GM23338 (cell line): ENCODE results near the gene KIT. TPM values are rescaled to one million over a fixed set of nuclear protein-coding genes. Genes with fewer than 3 reads are reported as not detected.

Experiments
- ATAC-seq: fragments of 200-7000 bp; cut with Tn5 transposase; 3 replicates; pipeline ENCODE4 v1.9.1; 2020
- DNase-seq: peaks from one replicate; pipeline ENCODE4 v3.0.0-alpha.2; 2015; ENCODE audit warnings: low spot score
- H2AFZ ChIP-seq: fragments of 200-600 bp; sonication (generic); 2 replicates; pipeline ENCODE4 v1.8.0; 2016; ENCODE audit warnings: antibody characterized with exemption, mild to moderate bottlenecking, moderate library complexity
- H3F3A ChIP-seq: fragments of 200-600 bp; sonication (generic); replicated peaks from 2 replicates; pipeline ENCODE4 v1.8.0; 2017; ENCODE audit warnings: antibody characterized with exemption, mixed run types, low read depth
- H3K27ac ChIP-seq: fragments of 200-600 bp; sonication (generic); 2 replicates; pipeline ENCODE4 v1.6.1; 2016; ENCODE audit warnings: low read depth
- H3K27me3 ChIP-seq: fragments of 200-600 bp; sonication (generic); 2 replicates; pipeline ENCODE4 v1.8.0; 2016; ENCODE audit warnings: mild to moderate bottlenecking, mixed run types, moderate library complexity; ENCODE audit not compliant: insufficient read depth
- H3K36me3 ChIP-seq: fragments of 200-600 bp; sonication (generic); 2 replicates; pipeline ENCODE4 v1.8.0; 2016; ENCODE audit warnings: mild to moderate bottlenecking; ENCODE audit not compliant: insufficient read depth
- H3K4me1 ChIP-seq: fragments of 200-600 bp; sonication (generic); 2 replicates; pipeline ENCODE4 v1.8.0; 2016; ENCODE audit warnings: mild to moderate bottlenecking, moderate library complexity; ENCODE audit not compliant: insufficient read depth
- H3K4me2 ChIP-seq: fragments of 200-600 bp; sonication (generic); 2 replicates; pipeline ENCODE4 v1.7.1; 2017; ENCODE audit warnings: mixed run types
- H3K4me3 ChIP-seq: fragments of 200-600 bp; sonication (generic); 2 replicates; pipeline ENCODE4 v1.6.1; 2016; ENCODE audit warnings: mixed run types
- H3K79me2 ChIP-seq: fragments of 200-600 bp; sonication (generic); replicated peaks from 2 replicates; pipeline ENCODE4 v1.8.0; 2017; ENCODE audit warnings: mild to moderate bottlenecking; ENCODE audit not compliant: insufficient read depth
- H3K9me2 ChIP-seq: fragments of 200-600 bp; sonication (generic); 2 replicates; pipeline ENCODE4 v1.8.0; 2017; ENCODE audit not compliant: insufficient read depth
- H4K20me1 ChIP-seq: fragments of 200-600 bp; sonication (generic); replicated peaks from 2 replicates; pipeline ENCODE4 v1.8.0; 2017; ENCODE audit warnings: mild to moderate bottlenecking; ENCODE audit not compliant: insufficient read depth
- H3K27ac Mint-ChIP-seq: 2 replicates; pipeline ENCODE4 v1.8.0; 2020; ENCODE audit warnings: inconsistent platforms, mild to moderate bottlenecking, moderate library complexity, mixed read lengths
- H3K27me3 Mint-ChIP-seq: 3 replicates; pipeline ENCODE4 v1.8.0; 2022; ENCODE audit warnings: low read depth, mild to moderate bottlenecking, moderate library complexity, mixed read lengths, inconsistent platforms; ENCODE audit not compliant: insufficient read depth, poor library complexity
- H3K36me3 Mint-ChIP-seq: 3 replicates; pipeline ENCODE4 v1.8.0; 2021; ENCODE audit warnings: low read depth, mild to moderate bottlenecking, inconsistent platforms, moderate library complexity, mixed read lengths
- H3K4me1 Mint-ChIP-seq: 3 replicates; pipeline ENCODE4 v1.8.0; 2020; ENCODE audit warnings: mild to moderate bottlenecking, inconsistent platforms, mixed read lengths
- H3K4me3 Mint-ChIP-seq: 3 replicates; pipeline ENCODE4 v1.8.0; 2021; ENCODE audit warnings: moderate library complexity, mild to moderate bottlenecking, inconsistent platforms, mixed read lengths
- H3K9me3 Mint-ChIP-seq: 3 replicates; pipeline ENCODE4 v1.8.0; 2020; ENCODE audit warnings: moderate library complexity, mild to moderate bottlenecking, inconsistent platforms, mixed read lengths
- EZH2 ChIP-seq: fragments of 200-600 bp; sonication (generic); IDR thresholded peaks from one replicate; pipeline ENCODE4 v1.8.0; 2017; ENCODE audit warnings: antibody characterized with exemption, mild to moderate bottlenecking, low read depth; ENCODE audit not compliant: unreplicated experiment
- EZH2phosphoT487 ChIP-seq: fragments of 200-600 bp; sonication (generic); IDR thresholded peaks from one replicate; pipeline ENCODE4 v1.8.1; 2018; ENCODE audit warnings: antibody characterized with exemption; ENCODE audit not compliant: unreplicated experiment
- NANOG ChIP-seq: IDR thresholded peaks from 2 replicates; pipeline ENCODE4 v1.6.1; 2016; ENCODE audit warnings: antibody characterized with exemption, borderline replicate concordance
- POLR2AphosphoS5 ChIP-seq: IDR thresholded peaks from 2 replicates; pipeline ENCODE4 v1.6.1; 2016; ENCODE audit warnings: antibody characterized with exemption, low read depth
- REST ChIP-seq: IDR thresholded peaks from one replicate; pipeline ENCODE4 v1.6.1; 2018; ENCODE audit warnings: antibody characterized with exemption; ENCODE audit not compliant: unreplicated experiment
- STAT1 ChIP-seq: IDR thresholded peaks from one replicate; pipeline ENCODE4 v1.6.1; 2016; ENCODE audit warnings: antibody characterized with exemption; ENCODE audit not compliant: unreplicated experiment
- ZNF114 ChIP-seq: fragments of 250-450 bp; sonication (Bioruptor Pico); IDR thresholded peaks from 2 replicates; pipeline ENCODE4 v1.5.0; 2020; ENCODE audit warnings: mild to moderate bottlenecking, moderate library complexity
- ZNF331 ChIP-seq: fragments of 250-450 bp; sonication (Bioruptor Pico); IDR thresholded peaks from 2 replicates; pipeline ENCODE4 v1.5.0; 2020; ENCODE audit warnings: low read depth, mild to moderate bottlenecking, moderate library complexity
- ZNF462 ChIP-seq: fragments of 250-450 bp; sonication (Bioruptor Pico); IDR thresholded peaks from 2 replicates; pipeline ENCODE4 v1.5.0; 2020; ENCODE audit warnings: mild to moderate bottlenecking, moderate library complexity
- polyA plus RNA-seq: library from polyadenylated mRNA; unstranded; fragments of >200 nt; fragmentation: Nextera tagmentation; extraction: Ambion mirVana; gene quantifications from 2 replicates; pipeline ENCODE4 v1.2.1, GENCODE V29; 2016
- total RNA-seq: library from RNA; depleted of rRNA; stranded (reverse); fragments of >200 nt; shearing (Covaris generic); gene quantifications from 2 replicates; pipeline ENCODE4 v1.2.3, GENCODE V29; 2014
- TF ChIP-seq, protein P1 (sequence below): IDR thresholded peaks from 2 replicates; pipeline ENCODE4 v1.6.1; 2016; ENCODE audit warnings: antibody characterized with exemption

Gene KIT
- total and polyA plus RNA-seq, 2 experiments from 2014 or later, result 9.0 to 28.4 TPM

- H3K27ac Mint-ChIP-seq, result no peak overlapping the region
- H3K27me3 Mint-ChIP-seq, result peaks cover 44% of the 10 kb centered on the region
- H3K4me3 ChIP-seq, result 0 out of 2 replicates have a peak overlapping the region, but pooled peaks have one; percentile 96
- ATAC-seq (no peak), DNase-seq (no peak)
- H2AFZ ChIP-seq, result no peak overlapping the region
- TF ChIP-seq ZNF331 (no peak), EZH2 (no peak)
- H4K20me1 ChIP-seq, result peaks cover 37% of the 10 kb centered on the region
- no peaks in the 10 kb centered on the region for H3K36me3 ChIP-seq
- H3K79me2 ChIP-seq, result peaks cover 61% of the 10 kb centered on the region
- H3F3A ChIP-seq, result 0 out of 2 replicates have a peak, but pooled peaks cover 2% of the 10 kb centered on the region
- H3K4me3 Mint-ChIP-seq, result peak overlapping the region; percentile 86
- peaks cover 42% of the 10 kb centered on the region for H3K27me3 ChIP-seq
- H3K4me2 ChIP-seq, result peak overlapping the region; percentile 100
- no peak overlapping the region for H3K27ac ChIP-seq
- no peaks in the 10 kb centered on the region for H3K9me2 ChIP-seq
- H3K9me3 Mint-ChIP-seq, result no peaks in the 10 kb centered on the region
- peaks cover 39% of the 10 kb centered on the region for H3K4me1 Mint-ChIP-seq
- peaks cover 37% of the 10 kb centered on the region for H3K4me1 ChIP-seq
- H3K36me3 Mint-ChIP-seq, result no peaks in the 10 kb centered on the region; the same call in 2 of the 3 replicates
These were observed 2.8 kb downstream of the KIT start for GRCh38 chr4:54660591-54660990.

DNA sequence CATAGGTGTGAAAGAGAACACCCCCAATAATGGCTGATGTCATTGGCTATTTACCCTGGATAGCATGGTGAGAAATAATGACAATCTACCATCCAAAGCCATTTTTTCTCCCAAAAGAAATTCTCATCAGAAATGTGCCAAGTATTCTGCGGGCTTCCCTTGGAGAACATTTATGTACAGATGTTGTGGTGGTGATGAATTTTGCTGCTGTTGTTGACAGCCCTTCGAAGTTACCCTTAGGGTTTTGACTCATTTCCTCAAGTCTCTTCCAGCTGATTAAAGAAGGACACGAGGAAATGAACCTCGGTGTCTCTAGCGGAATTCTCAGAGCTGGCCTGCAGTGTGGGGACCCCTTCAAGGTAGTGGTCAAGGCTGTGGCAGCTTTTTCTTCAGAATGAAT, 3.4 kb downstream of the KIT start:
- Histone ChIP-seq H3K4me2 (no peak overlapping the region), H3K4me1 (peaks cover 37% of the 10 kb centered on the region), H2AFZ (no peak overlapping the region), H3K9me2 (no peaks in the 10 kb centered on the region), H4K20me1 (peaks cover 37% of the 10 kb centered on the region), H3K4me3 (no peak overlapping the region), H3K79me2 (peaks cover 67% of the 10 kb centered on the region), H3K27ac (no peak overlapping the region), H3K27me3 (peaks cover 36% of the 10 kb centered on the region), H3F3A (0 out of 2 replicates have a peak, but pooled peaks cover 2% of the 10 kb centered on the region), H3K36me3 (no peaks in the 10 kb centered on the region)
- Mint-ChIP-seq H3K27me3 (peaks cover 41% of the 10 kb centered on the region), H3K4me3 (no peak overlapping the region), H3K36me3 (no peaks in the 10 kb centered on the region; the same call in 2 of the 3 replicates), H3K9me3 (no peaks in the 10 kb centered on the region), H3K4me1 (peaks cover 39% of the 10 kb centered on the region), H3K27ac (no peak overlapping the region)
- no peak for ATAC-seq
- no peak for DNase-seq
- no peak for TF ChIP-seq POLR2AphosphoS5
- TF ChIP-seq EZH2, result no peak
- TF ChIP-seq ZNF462 (CRISPR knock-in tag), result no peak
- TF ChIP-seq ZNF114, result no peak
- no peak for TF ChIP-seq EZH2phosphoT487
- no peak for TF ChIP-seq STAT1
- TF ChIP-seq NANOG, result no peak
- TF ChIP-seq, protein P1, sequence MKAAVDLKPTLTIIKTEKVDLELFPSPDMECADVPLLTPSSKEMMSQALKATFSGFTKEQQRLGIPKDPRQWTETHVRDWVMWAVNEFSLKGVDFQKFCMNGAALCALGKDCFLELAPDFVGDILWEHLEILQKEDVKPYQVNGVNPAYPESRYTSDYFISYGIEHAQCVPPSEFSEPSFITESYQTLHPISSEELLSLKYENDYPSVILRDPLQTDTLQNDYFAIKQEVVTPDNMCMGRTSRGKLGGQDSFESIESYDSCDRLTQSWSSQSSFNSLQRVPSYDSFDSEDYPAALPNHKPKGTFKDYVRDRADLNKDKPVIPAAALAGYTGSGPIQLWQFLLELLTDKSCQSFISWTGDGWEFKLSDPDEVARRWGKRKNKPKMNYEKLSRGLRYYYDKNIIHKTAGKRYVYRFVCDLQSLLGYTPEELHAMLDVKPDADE, result no peak
- no peak for TF ChIP-seq REST
